Astrocyte of the spinal cord (primary cell): Measurements from ENCODE around the gene ATG9A.

ENCODE experiments used
- DNase-seq: peaks from one replicate; pipeline ENCODE4 v3.0.0; 2011; ENCODE audit warnings: low read depth, low spot score
- H3K4me3 ChIP-seq: 2 replicates; pipeline ENCODE4 v1.5.1; 2011; ENCODE audit warnings: low read depth, mild to moderate bottlenecking, low read length, moderate library complexity
- in situ Hi-C: cut with HindIII; loops from 2 replicates; pipeline ENCODE4 v1.10.0; 2017; ENCODE audit warnings: low sequenced_read_pairs
- TF ChIP-seq, protein P1 (sequence below): IDR thresholded peaks from 2 replicates; pipeline ENCODE4 v1.5.1; 2012; ENCODE audit warnings: low read depth, mild to moderate bottlenecking, low read length, inconsistent platforms

ATG9A gene

GRCh38 chr2:219252570-219252899 is 23.1 kb upstream of the ATG9A start:
- peak overlapping the region; percentile 46 for H3K4me3 ChIP-seq
- DNase-seq, result no peak
- in situ Hi-C loops, result no loop called here
- TF ChIP-seq, protein P1, sequence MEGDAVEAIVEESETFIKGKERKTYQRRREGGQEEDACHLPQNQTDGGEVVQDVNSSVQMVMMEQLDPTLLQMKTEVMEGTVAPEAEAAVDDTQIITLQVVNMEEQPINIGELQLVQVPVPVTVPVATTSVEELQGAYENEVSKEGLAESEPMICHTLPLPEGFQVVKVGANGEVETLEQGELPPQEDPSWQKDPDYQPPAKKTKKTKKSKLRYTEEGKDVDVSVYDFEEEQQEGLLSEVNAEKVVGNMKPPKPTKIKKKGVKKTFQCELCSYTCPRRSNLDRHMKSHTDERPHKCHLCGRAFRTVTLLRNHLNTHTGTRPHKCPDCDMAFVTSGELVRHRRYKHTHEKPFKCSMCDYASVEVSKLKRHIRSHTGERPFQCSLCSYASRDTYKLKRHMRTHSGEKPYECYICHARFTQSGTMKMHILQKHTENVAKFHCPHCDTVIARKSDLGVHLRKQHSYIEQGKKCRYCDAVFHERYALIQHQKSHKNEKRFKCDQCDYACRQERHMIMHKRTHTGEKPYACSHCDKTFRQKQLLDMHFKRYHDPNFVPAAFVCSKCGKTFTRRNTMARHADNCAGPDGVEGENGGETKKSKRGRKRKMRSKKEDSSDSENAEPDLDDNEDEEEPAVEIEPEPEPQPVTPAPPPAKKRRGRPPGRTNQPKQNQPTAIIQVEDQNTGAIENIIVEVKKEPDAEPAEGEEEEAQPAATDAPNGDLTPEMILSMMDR, result no peak

DNA sequence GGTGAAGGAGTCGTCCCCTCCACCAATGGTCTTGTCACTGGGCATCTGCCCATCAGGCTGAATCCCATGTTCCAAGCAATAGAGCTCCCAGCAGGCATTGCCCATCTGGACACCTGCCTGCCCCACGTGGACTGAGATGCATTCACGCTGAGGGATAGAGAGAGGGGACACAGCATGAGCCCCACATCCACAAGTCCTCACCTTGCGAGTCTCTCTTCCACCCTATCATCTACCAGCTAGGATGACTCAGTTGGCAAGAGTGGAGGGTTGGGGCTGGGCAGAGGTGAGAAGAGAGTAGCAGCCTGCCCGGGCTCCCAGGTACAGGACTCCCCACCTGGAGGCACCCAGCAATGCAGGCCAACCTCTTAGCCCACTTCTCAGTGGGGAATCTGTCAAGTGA is 22.6 kb upstream of the ATG9A start:
- H3K4me3 ChIP-seq, result no peak overlapping the region

DNA sequence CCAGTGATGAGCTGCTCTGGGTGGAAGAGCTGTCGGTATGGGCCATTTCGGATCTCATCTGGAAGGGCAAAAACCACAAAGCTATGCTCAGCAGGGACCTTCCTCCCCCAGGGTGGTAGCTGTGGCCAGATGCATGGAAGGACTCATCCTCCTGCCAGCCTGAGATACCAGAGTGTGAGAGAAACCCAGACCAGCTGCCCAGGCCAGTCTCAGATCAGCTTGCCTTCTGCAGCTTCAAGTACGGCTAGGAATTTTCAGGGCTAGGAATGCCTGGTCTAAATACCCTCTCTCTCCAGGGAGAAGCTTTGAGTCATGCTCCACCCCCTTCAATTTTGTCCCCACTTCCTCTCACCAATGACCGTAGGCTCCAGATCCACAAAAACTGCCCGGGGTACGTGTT is 22.2 kb upstream of the ATG9A start:
- no peak overlapping the region for H3K4me3 ChIP-seq
- in situ Hi-C loops, result no loop called here
- DNase-seq, result no peak
- TF ChIP-seq, protein P1, result no peak

More for the DNA sequence above, 22.6 kb upstream of the ATG9A start:
- no peak for DNase-seq
- in situ Hi-C loops, result no loop called here
- TF ChIP-seq, protein P1, result no peak

DNA sequence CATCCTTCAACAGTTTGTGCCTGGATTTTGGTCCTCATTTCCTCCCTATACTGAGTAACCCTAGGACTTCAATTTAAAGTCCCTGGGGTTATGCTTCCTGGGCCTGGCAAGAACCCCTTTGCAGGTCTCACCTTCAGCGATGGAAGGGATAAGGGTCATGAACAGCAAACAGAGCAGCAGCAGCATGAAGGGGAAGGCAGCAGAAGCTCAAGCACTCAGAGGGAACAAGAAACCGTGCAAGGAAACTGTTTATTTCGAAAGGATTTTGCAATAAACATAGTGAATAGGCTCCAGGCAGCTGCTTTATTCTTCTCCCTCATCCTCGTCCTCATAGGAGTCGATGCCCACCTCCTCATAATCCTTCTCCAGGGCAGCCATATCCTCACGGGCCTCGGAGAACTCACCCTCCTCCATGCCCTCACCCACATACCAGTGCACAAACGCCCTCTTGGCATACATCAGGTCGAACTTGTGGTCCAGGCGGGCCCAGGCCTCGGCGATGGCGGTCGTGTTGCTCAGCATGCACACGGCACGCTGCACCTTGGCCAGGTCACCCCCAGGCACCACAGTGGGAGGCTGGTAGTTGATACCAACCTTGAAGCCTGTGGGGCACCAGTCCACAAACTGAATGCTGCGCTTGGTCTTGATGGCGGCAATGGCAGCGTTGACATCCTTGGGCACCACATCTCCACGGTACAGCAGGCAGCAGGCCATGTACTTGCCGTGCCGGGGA is 20.8 kb upstream of the ATG9A start:
- TF ChIP-seq, protein P1, result no peak
- no peak overlapping the region for H3K4me3 ChIP-seq
- no peak for DNase-seq
- in situ Hi-C loops, result no loop called here

DNA sequence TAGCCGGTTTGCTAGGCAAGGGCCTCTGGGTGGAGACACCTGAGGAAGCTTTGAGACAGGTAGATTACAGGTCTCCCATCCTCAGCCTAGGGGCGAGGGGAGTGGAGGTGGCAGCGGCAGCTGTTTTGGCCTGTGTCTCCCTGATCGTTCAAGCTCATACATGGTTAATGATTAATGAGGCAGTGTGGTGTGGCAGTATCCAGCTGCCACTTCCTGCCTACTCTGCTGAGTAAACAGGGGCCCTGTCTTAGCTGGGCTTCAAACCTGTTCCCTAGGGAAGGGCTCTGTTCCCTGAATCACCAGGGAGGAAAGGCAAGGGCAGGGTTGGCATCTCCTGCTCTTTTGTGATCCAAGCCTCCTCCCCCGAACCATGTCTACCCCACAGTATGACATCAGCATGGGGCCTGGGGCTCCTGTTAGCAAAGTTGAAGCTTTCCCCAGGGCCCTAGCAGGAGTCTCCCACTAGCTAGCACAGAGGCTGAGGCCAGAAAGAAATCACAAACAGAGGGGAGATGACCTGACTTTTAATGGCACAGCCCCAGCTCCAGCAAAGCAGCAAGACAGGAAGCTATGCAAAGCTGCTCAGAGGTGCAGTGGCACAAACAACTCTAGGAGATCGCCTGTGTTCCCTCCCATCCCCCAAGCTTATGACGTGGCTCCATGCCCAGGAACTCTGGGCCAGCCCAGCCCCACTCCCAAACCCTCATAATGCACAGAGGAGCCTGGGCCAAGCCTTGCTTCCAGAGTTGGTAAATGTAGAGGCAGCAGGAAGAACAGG is 20.0 kb upstream of the ATG9A start:
- in situ Hi-C loops, result no loop called here
- TF ChIP-seq, protein P1, result no peak
- no peak overlapping the region for H3K4me3 ChIP-seq
- peak; percentile 68 for DNase-seq

GRCh38 chr2:219248845-219249202 is 19.4 kb upstream of the ATG9A start:
- no peak overlapping the region for H3K4me3 ChIP-seq
- no peak for DNase-seq
- in situ Hi-C loops, result no loop called here
- TF ChIP-seq, protein P1, result no peak
